Brain pericyte (primary cell): Measurements from ENCODE around the gene SEC14L5.
"Not testable (repeated sequence)": the region's sequence is repeated elsewhere in the genome, so short reads cannot be mapped to it uniquely, and the experiment has no call there.

Experiments
- DNase-seq: peaks from one replicate; pipeline ENCODE4 v3.0.0-alpha.2; 2012; ENCODE audit warnings: low read depth, low spot score

Gene SEC14L5

DNA sequence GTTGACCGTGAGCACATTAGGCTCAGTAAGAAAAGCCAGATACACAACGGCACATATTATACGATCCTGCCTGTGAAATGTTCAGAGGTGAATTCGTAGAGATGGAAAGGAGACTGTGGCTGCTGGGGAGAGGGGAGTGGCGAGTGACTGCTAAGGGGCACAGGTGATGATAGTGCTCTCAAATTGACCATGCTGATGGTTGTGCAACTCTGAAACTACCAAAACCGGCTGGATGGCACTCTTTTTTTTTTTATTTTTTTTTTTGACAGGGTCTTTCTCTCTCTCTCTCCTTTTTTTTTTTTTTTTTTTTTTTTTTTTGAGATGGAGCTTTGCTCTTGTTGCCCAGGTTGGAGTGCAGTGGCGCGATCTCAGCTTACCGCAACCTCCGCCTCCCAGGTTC is 8.1 kb upstream of the SEC14L5 start:
- DNase-seq: no peak

DNA sequence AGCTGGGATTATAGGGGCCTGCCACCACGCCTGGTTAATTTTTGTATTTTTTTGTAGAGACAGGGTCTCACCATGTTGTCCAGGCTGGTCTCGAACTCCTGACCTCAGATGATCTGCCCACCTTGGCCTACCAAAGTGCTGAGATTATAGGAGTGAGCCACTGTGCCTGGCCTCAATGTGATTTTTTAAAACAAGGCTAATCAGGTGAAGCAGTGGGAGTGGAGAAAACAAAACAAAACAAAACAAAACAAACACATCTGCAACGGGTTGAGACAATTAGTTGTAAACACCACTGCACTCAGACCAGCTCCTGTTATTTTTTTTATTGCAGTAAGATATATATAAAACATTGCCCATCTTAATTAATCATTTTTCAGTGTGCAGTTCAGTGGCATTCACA is 6.5 kb upstream of the SEC14L5 start:
- DNase-seq: not testable (repeated sequence)

DNA sequence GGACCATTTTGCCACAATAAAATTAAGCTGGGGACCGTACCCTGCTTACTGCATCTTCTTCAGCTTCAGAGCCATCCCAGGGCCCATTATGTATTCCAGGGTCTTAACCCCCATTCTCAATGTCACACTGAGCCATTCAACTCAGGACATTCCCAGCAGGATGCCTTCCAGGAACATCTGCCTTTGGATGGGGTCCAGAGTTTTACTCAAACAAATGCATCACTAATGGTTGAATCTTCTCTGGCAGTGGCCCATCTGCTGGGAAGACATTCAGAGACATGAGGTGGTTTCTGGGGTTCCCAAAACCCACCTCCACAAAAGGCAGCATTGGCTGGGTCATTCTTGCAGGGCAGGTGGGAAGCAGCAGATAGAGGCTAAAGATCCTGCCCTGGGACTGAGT is 3.4 kb upstream of the SEC14L5 start:
- no peak for DNase-seq

DNA sequence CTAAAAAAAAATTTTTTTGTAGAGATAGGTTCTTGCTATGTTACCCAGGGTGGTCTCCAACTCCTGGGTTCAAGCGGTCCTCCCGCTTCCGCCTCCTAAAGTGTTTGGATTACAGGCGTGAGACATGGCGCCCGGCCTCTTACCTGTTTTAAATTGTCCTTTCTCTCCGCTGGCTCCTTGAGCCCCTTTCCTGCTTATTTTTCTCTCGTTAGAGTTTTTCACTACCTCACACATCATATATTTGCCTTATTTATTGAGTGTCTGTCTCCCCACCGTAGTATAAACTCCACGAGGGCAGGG is 760 bp upstream of the SEC14L5 start:
- no peak for DNase-seq

GRCh38 chr16:4958510-4959438 is 644 bp downstream of the SEC14L5 start:
- DNase-seq: no peak

- DNase-seq: no peak
These were observed 2.4 kb downstream of the SEC14L5 start for GRCh38 chr16:4960579-4960978.

DNA sequence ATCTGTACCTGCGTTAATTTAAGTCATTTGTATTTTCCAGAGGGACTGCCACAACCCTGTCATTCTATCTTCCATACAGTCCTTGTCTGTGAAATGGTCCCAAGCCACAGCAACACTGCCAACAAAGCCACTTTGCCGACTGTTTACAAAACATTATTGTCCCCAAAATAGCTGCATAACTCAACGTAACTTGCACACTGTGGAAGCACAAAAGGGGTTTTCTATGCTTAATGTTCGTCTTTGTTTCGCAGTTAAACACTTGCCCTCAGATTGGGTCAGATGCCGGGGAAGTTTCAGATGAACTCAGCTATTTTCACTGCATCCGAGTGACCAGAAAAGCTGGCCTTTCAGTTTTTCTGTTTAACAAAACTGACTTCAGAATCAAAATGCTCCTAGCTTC is 4.6 kb downstream of the SEC14L5 start:
- no peak for DNase-seq

GRCh38 chr16:4963527-4963926 is 5.4 kb downstream of the SEC14L5 start:
- not testable (repeated sequence) for DNase-seq

DNA sequence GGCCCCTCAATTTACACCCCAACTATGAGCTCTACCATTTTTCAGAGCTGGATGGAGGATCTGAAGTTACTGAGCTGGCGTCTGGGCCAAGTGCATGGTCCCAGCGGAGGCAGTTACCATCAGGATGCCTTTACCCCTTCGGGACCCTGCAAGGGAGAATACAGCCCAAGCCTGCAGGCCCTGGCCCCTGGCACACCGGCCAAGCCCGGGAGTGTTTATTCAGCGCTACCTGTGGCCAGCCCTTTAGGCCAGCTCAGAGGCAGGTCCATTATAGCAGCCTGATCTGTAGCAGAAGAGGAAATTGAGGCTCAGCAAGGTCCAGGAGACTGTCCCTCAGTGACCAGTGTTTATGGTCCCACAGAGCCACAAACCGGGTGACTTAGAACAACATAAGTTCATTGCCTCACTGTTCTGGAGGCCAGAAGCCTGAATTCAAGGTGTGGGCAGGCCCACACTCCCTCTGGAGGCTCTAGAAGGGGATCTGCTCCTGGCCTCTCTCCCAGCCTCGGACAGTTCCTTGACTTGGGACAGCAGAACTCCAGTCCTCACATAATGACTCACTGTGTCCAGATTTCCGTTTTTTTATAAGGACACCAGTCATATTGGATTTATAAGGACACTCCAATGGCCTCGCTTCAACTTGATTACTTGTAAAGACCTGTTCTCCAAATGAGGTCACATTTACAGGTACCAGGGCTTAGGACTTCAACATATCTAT is 8.8 kb downstream of the SEC14L5 start:
- DNase-seq: no peak

DNA sequence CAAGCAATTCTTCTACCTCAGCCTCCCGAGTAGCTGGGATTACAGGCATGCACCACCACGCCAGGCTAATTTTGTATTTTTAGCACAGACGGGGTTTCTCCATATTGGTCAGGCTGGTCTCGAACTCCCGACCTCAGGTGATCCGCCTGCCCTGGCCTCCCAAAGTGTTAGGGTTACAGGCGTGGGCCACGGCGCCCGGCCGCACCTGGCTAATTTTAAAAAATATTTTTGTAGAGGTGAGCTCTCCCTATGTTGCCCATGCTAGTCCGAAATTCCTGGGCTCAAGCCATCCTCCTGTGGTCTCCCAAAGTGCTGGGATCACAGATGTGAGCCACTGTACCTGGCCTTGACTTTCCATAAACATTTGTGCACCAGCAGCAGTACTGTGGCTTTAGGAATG is 10.1 kb downstream of the SEC14L5 start:
- DNase-seq: not testable (repeated sequence)

- DNase-seq: no peak
These were observed 10.9 kb downstream of the SEC14L5 start for GRCh38 chr16:4968879-4969483.

GRCh38 chr16:4970010-4970409 is 11.9 kb downstream of the SEC14L5 start:
- DNase-seq: no peak

GRCh38 chr16:4972938-4973587 is 14.9 kb downstream of the SEC14L5 start:
- DNase-seq: no peak

DNA sequence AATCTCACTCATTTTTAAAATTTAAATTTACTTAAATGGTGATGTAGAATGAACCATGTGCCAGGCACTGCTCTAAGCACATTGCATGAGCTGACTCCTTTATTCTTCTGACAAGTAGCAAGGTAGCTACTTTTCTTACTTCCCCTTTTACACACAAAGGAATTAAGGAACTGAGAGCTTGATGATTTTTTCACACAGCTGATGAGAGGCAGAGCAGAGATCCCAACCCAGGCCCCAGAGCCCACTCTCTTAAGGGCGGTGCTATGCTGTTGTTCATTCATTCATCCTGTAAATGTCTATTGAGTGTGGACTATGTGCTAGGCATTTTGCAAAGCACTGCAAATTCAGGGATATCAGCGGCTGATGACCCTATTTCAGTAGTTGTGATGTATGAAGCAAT is 17.9 kb downstream of the SEC14L5 start:
- no peak for DNase-seq

DNA sequence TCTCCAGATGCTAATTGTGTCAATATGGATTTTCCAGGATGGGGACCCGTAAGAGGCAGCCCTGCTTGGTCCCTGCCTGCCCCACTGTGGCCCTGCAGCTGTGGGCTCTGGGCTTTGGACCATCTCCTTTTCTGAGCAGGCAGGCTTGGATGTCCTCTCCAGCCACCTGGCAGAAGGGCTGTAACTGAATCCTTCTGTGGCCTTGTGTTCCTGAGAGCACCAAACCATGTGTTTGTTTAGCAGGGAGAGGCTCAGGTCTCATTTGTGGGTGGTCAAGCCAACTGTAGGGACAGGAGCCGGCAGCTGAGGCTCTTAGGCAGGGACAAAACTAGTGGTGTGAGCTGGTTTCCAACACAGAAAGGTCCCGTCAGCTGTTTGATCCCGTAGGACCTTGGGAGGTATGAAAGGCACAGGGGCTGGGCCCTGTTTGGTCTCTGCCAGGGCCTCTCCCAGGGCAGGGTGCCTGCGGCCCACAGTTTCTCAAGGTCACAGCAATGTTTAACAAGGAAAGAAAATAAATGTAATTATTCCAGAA is 18.5 kb downstream of the SEC14L5 start:
- DNase-seq: no peak

DNA sequence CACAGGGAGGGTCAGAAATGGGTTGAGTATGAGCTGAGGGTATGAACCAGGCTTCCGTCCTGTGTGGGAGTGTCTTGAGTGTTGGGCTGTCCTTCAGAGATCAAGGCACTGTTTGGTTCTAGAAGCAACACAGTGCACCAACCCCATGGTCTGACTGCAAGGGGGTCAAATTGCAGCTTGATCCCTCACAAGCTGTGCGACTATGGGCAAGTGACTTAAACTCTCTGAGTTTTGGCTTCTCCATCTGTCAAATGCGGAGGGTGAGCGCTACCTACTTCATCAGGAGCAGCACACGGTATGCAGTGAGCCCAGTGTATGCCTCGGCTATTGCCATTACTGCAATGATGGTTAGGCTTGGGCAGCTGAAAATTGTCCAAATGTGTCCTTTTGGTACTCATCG is 21.0 kb downstream of the SEC14L5 start:
- no peak for DNase-seq

- DNase-seq: no peak
These were observed 21.9 kb downstream of the SEC14L5 start for GRCh38 chr16:4979736-4980660.

GRCh38 chr16:4980691-4981090 is 22.6 kb downstream of the SEC14L5 start:
- DNase-seq: no peak

DNA sequence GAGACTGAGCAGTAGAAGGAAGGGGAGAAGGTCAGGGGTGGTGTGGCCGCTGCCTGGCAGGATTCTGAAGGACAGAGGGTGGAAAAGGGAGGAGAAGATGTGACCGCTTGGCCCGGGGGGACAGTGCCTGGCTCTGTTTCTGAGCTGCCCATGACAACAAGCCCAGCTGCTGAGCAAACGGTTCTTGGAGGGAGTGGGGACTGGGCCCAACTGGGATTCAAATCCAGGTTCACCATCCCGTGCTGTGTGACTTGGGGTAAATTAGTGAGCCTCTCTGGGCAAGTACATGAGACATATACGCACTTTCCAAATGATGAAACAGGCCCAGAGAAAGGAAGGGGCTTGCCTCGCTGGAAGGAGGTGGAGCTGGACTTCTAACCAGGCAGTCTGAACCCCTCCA is 23.3 kb downstream of the SEC14L5 start:
- no peak for DNase-seq

GRCh38 chr16:4982056-4982867 is 24.1 kb downstream of the SEC14L5 start:
- no peak for DNase-seq
